GM12875 (cell line): Measurements from ENCODE around the gene COL13A1.

Experiments
- H3K4me3 ChIP-seq: one replicate; pipeline ENCODE4 v1.5.1; 2011; ENCODE audit warnings: low read depth, low read length, control low read depth
- CTCF ChIP-seq: IDR thresholded peaks from 2 replicates; pipeline ENCODE4 v1.5.1; 2011; ENCODE audit warnings: low read depth, mild to moderate bottlenecking, control low read depth, inconsistent platforms, low read length, moderate library complexity, borderline replicate concordance; ENCODE audit not compliant: insufficient read depth

COL13A1 gene

GRCh38 chr10:69836731-69837030 lies 35.0 kb downstream of the COL13A1 start:
- no peak overlapping the region for H3K4me3 ChIP-seq
- no peak for TF ChIP-seq CTCF

GRCh38 chr10:69837261-69837660 lies 35.6 kb downstream of the COL13A1 start:
- no peak overlapping the region for H3K4me3 ChIP-seq
- no peak for TF ChIP-seq CTCF

- no peak for TF ChIP-seq CTCF
Measured at GRCh38 chr10:69838418-69838817, 36.7 kb downstream of the COL13A1 start.

GRCh38 chr10:69838853-69839252 lies 37.1 kb downstream of the COL13A1 start:
- H3K4me3 ChIP-seq: no peak overlapping the region
- no peak for TF ChIP-seq CTCF

More at GRCh38 chr10:69838418-69838817, 36.7 kb downstream of the COL13A1 start:
- H3K4me3 ChIP-seq: no peak overlapping the region

- TF ChIP-seq CTCF: no peak
- H3K4me3 ChIP-seq: no peak overlapping the region
Measured at GRCh38 chr10:69839696-69840345, 38.1 kb downstream of the COL13A1 start.

GRCh38 chr10:69840773-69841172 lies 39.1 kb downstream of the COL13A1 start:
- no peak overlapping the region for H3K4me3 ChIP-seq
- no peak for TF ChIP-seq CTCF

GRCh38 chr10:69842020-69842419 lies 40.3 kb downstream of the COL13A1 start:
- no peak for TF ChIP-seq CTCF
- H3K4me3 ChIP-seq: no peak overlapping the region
